ENCODE data around the gene ADAM8.
"Not testable (repeated sequence)": the region's sequence is repeated elsewhere in the genome, so short reads cannot be mapped to it uniquely, and the experiment has no call there.

The ADAM8 gene

GRCh38 chr10:133276435-133277201, at the start of gene ADAM8:
Gene ADAM8 (minus strand): TSS chr10:133276868. CDS start chr10:133276817, 51 bp downstream.
- peak; percentile 85 for DNase-seq

- no peak for DNase-seq
Observed at GRCh38 chr10:133326223-133326551, 49.5 kb upstream of the ADAM8 start.

- no peak for DNase-seq
Observed at GRCh38 chr10:133325440-133326222, 49.0 kb upstream of the ADAM8 start.

- DNase-seq, result no peak
Observed at GRCh38 chr10:133324857-133325260, 48.2 kb upstream of the ADAM8 start.

GRCh38 chr10:133324198-133324792, 47.6 kb upstream of the ADAM8 start:
- DNase-seq, result peak; percentile 79

GRCh38 chr10:133322064-133322709, 45.5 kb upstream of the ADAM8 start:
- not testable (repeated sequence) for DNase-seq

GRCh38 chr10:133320852-133321422, 44.3 kb upstream of the ADAM8 start:
- DNase-seq, result not testable (repeated sequence)

GRCh38 chr10:133318494-133319127, 41.9 kb upstream of the ADAM8 start:
- DNase-seq, result peak; percentile 81

- no peak for DNase-seq
Observed at GRCh38 chr10:133316732-133317131, 40.1 kb upstream of the ADAM8 start.

- DNase-seq, result no peak
Observed at GRCh38 chr10:133316266-133316665, 39.6 kb upstream of the ADAM8 start.

GRCh38 chr10:133315847-133316246, 39.2 kb upstream of the ADAM8 start:
- DNase-seq, result no peak

GRCh38 chr10:133314911-133315310, 38.2 kb upstream of the ADAM8 start:
- no peak for DNase-seq

GRCh38 chr10:133313192-133313591, 36.5 kb upstream of the ADAM8 start:
- no peak for DNase-seq

GRCh38 chr10:133312769-133313145, 36.1 kb upstream of the ADAM8 start:
- DNase-seq, result no peak

GRCh38 chr10:133312016-133312768, 35.5 kb upstream of the ADAM8 start:
- DNase-seq, result no peak

GRCh38 chr10:133311570-133311969, 34.9 kb upstream of the ADAM8 start:
- DNase-seq, result no peak

GRCh38 chr10:133310789-133311188, 34.1 kb upstream of the ADAM8 start:
- DNase-seq, result no peak

- no peak for DNase-seq
Observed at GRCh38 chr10:133310399-133310755, 33.7 kb upstream of the ADAM8 start.

GRCh38 chr10:133309720-133310398, 33.2 kb upstream of the ADAM8 start:
- DNase-seq, result no peak

- peak; percentile 95 for DNase-seq
Observed at GRCh38 chr10:133309100-133309719, 32.5 kb upstream of the ADAM8 start.
